ENCODE measurements around the gene PTPRN2. TPM values are rescaled to one million over a fixed set of nuclear protein-coding genes. Genes with fewer than 3 reads are reported as not detected.

PTPRN2 gene
- total RNA-seq, 4 donors from 2014 or later: 6.6 to 10.7 (median 8.2) TPM

- Histone ChIP-seq H3K4me3 (no peak overlapping the region), H3K4me1 (no peaks in the 10 kb centered on the region), H3K27me3 (no peaks in the 10 kb centered on the region), H3K27ac (no peak overlapping the region), H3K9me3 (no peaks in the 10 kb centered on the region), H3K36me3 (no peaks in the 10 kb centered on the region)
- no peak for DNase-seq (ENCODE audit: low spot score in 2 of 2)
- no peak for TF ChIP-seq EP300 (IDR thresholded peaks at IDR 0.05)
- TF ChIP-seq POLR2A (IDR thresholded peaks at IDR 0.05): no peak
- TF ChIP-seq, protein P1, sequence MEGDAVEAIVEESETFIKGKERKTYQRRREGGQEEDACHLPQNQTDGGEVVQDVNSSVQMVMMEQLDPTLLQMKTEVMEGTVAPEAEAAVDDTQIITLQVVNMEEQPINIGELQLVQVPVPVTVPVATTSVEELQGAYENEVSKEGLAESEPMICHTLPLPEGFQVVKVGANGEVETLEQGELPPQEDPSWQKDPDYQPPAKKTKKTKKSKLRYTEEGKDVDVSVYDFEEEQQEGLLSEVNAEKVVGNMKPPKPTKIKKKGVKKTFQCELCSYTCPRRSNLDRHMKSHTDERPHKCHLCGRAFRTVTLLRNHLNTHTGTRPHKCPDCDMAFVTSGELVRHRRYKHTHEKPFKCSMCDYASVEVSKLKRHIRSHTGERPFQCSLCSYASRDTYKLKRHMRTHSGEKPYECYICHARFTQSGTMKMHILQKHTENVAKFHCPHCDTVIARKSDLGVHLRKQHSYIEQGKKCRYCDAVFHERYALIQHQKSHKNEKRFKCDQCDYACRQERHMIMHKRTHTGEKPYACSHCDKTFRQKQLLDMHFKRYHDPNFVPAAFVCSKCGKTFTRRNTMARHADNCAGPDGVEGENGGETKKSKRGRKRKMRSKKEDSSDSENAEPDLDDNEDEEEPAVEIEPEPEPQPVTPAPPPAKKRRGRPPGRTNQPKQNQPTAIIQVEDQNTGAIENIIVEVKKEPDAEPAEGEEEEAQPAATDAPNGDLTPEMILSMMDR (IDR thresholded peaks at IDR 0.05): no peak
- WGBS, 2 donors: 92 to 93% methylated on average over 31 of the region's 31 CpGs
Measured at GRCh38 chr7:157577796-157578339, 1009.8 kb downstream of the PTPRN2 start.

GRCh38 chr7:157577061-157577460, 1010.6 kb downstream of the PTPRN2 start:
- Histone ChIP-seq H3K36me3 (no peaks in the 10 kb centered on the region), H3K4me1 (no peaks in the 10 kb centered on the region), H3K27ac (no peak overlapping the region), H3K27me3 (no peaks in the 10 kb centered on the region), H3K9me3 (no peaks in the 10 kb centered on the region), H3K4me3 (no peak overlapping the region)
- 75 to 84% methylated on average over 14 of the region's 14 CpGs for WGBS, 2 donors
- DNase-seq (ENCODE audit: low spot score in 2 of 2): no peak
- TF ChIP-seq, protein P1 (IDR thresholded peaks at IDR 0.05): no peak
- TF ChIP-seq POLR2A (IDR thresholded peaks at IDR 0.05) (no peak), EP300 (IDR thresholded peaks at IDR 0.05) (no peak)

GRCh38 chr7:157576415-157576814, 1011.2 kb downstream of the PTPRN2 start:
- TF ChIP-seq, protein P1 (IDR thresholded peaks at IDR 0.05): no peak
- TF ChIP-seq EP300 (IDR thresholded peaks at IDR 0.05) (no peak), POLR2A (IDR thresholded peaks at IDR 0.05) (no peak)
- H3K4me1 ChIP-seq: no peaks in the 10 kb centered on the region
- H3K27ac ChIP-seq: no peak overlapping the region
- H3K4me3 ChIP-seq: no peak overlapping the region
- DNase-seq (ENCODE audit: low spot score in 2 of 2): no peak
- WGBS, 2 donors: 71 to 73% methylated on average over 36 of the region's 36 CpGs
- H3K9me3 ChIP-seq: no peaks in the 10 kb centered on the region
- no peaks in the 10 kb centered on the region for H3K36me3 ChIP-seq
- no peaks in the 10 kb centered on the region for H3K27me3 ChIP-seq

DNA sequence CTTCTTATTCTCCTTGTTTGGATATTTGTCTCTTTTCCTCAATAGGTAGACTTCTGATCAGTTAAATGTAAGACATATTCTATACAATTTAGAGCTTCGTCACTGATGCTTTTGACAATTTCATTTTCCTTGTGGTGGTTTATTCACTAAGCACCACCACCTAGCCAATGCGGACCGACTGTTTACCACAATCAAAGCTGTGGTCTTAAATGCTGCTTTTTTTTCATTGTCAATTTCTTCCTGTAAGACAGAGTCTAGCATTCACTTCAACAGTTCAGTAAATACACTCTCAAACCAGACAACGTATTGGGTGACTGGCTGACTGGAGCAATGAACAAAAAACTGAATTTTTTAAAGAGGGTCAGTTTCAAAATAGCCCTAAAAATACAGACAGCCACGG, 1011.8 kb downstream of the PTPRN2 start:
- TF ChIP-seq EP300 (IDR thresholded peaks at IDR 0.05) (no peak), POLR2A (IDR thresholded peaks at IDR 0.05) (no peak)
- TF ChIP-seq, protein P1 (IDR thresholded peaks at IDR 0.05): no peak
- no peak overlapping the region for H3K27ac ChIP-seq
- H3K4me1 ChIP-seq: no peaks in the 10 kb centered on the region
- no peak for DNase-seq (ENCODE audit: low spot score in 2 of 2)
- H3K9me3 ChIP-seq: no peaks in the 10 kb centered on the region
- H3K4me3 ChIP-seq: no peak overlapping the region
- H3K36me3 ChIP-seq: no peaks in the 10 kb centered on the region
- H3K27me3 ChIP-seq: no peaks in the 10 kb centered on the region
- 80 to 82% methylated on average over 5 of the region's 5 CpGs for WGBS, 2 donors

- Histone ChIP-seq H3K36me3 (no peaks in the 10 kb centered on the region), H3K4me1 (no peaks in the 10 kb centered on the region), H3K4me3 (no peak overlapping the region), H3K27ac (no peak overlapping the region), H3K27me3 (no peaks in the 10 kb centered on the region), H3K9me3 (no peaks in the 10 kb centered on the region)
- no peak for DNase-seq (ENCODE audit: low spot score in 2 of 2)
- WGBS, 2 donors: 78 to 81% methylated on average over 15 of the region's 15 CpGs
- TF ChIP-seq POLR2A (IDR thresholded peaks at IDR 0.05): no peak
- TF ChIP-seq EP300 (IDR thresholded peaks at IDR 0.05): no peak
- TF ChIP-seq, protein P1 (IDR thresholded peaks at IDR 0.05): no peak
Measured at GRCh38 chr7:157574914-157575586, 1012.6 kb downstream of the PTPRN2 start.
